Ectodermal cell (in vitro differentiated cells): ENCODE results near the gene CLEC4D.
"Not testable (repeated sequence)": the region's sequence is repeated elsewhere in the genome, so short reads cannot be mapped to it uniquely, and the experiment has no call there.

Source experiments
- H3K27ac ChIP-seq: 2 replicates; pipeline ENCODE4 v1.7.0; 2013; ENCODE audit warnings: mild to moderate bottlenecking, low read depth, low read length; ENCODE audit not compliant: insufficient read depth, poor library complexity, severe bottlenecking
- H3K27me3 ChIP-seq: 2 replicates; pipeline ENCODE4 v1.7.0; 2013; ENCODE audit warnings: mild to moderate bottlenecking, low read length; ENCODE audit not compliant: insufficient read depth, control insufficient read depth, poor library complexity, severe bottlenecking
- H3K36me3 ChIP-seq: one replicate; pipeline ENCODE4 v1.7.0; 2013; ENCODE audit warnings: low read length; ENCODE audit not compliant: control insufficient read depth, insufficient read depth
- H3K4me1 ChIP-seq: one replicate; pipeline ENCODE4 v1.7.0; 2013; ENCODE audit warnings: low read length; ENCODE audit not compliant: control insufficient read depth, insufficient read depth
- H3K4me3 ChIP-seq: 2 replicates; pipeline ENCODE4 v1.7.0; 2013; ENCODE audit warnings: low read depth, low read length, control low read depth; ENCODE audit not compliant: insufficient read depth
- H3K9me3 ChIP-seq: 2 replicates; pipeline ENCODE4 v1.7.0; 2013; ENCODE audit warnings: mild to moderate bottlenecking, low read length, moderate library complexity; ENCODE audit not compliant: control insufficient read depth
- WGBS, 2 experiments: methylation state at CpG; one replicate each; pipeline ENCODE4 v1.1.7; 2013; ENCODE audit warnings: missing lambda C conversion rate in 2 of 2; 5-methylcytosine and 5-hydroxymethylcytosine counted together

The CLEC4D gene

GRCh38 chr12:8532045-8532444, 18.7 kb downstream of the CLEC4D start:
- H3K27ac ChIP-seq, result no peak overlapping the region
- H3K36me3 ChIP-seq, result no peaks in the 10 kb centered on the region
- no peak overlapping the region for H3K4me3 ChIP-seq
- H3K4me1 ChIP-seq, result no peaks in the 10 kb centered on the region
- H3K9me3 ChIP-seq, result no peaks in the 10 kb centered on the region
- H3K27me3 ChIP-seq, result no peaks in the 10 kb centered on the region
- WGBS, 2 experiments, result 92 to 95% methylated on average over 5 to 7 of the region's 7 CpGs

- not testable (repeated sequence) for H3K36me3 ChIP-seq, H3K9me3 ChIP-seq, H3K27ac ChIP-seq, H3K4me1 ChIP-seq, H3K4me3 ChIP-seq, H3K27me3 ChIP-seq
- 89 to 90% methylated on average over 13 to 14 of the region's 16 CpGs for WGBS, 2 experiments
Measured at GRCh38 chr12:8537820-8538219, 24.5 kb downstream of the CLEC4D start.

GRCh38 chr12:8540831-8541230, 27.5 kb downstream of the CLEC4D start, which contains the start of gene CLEC4E:
Gene CLEC4E, minus strand, starts transcription at chr12:8540905. Its CDS starts 108 bp downstream, at chr12:8540797.
- H3K4me3 ChIP-seq, H3K27ac ChIP-seq, H3K4me1 ChIP-seq, H3K9me3 ChIP-seq, H3K36me3 ChIP-seq, H3K27me3 ChIP-seq: not testable (repeated sequence)
- WGBS, 2 experiments, result 92 to 98% methylated on average over 4 of the region's 4 CpGs

- Histone ChIP-seq H3K4me3 (no peak overlapping the region), H3K36me3 (no peaks in the 10 kb centered on the region), H3K9me3 (no peaks in the 10 kb centered on the region), H3K4me1 (no peaks in the 10 kb centered on the region), H3K27me3 (no peaks in the 10 kb centered on the region), H3K27ac (no peak overlapping the region)
- WGBS, 2 experiments, result 93 to 95% methylated on average over 10 of the region's 10 CpGs
Measured at GRCh38 chr12:8541562-8541961, 28.3 kb downstream of the CLEC4D start.

GRCh38 chr12:8544295-8544694, 31.0 kb downstream of the CLEC4D start:
- no peak overlapping the region for H3K27ac ChIP-seq
- H3K27me3 ChIP-seq, result no peaks in the 10 kb centered on the region
- H3K9me3 ChIP-seq, result no peaks in the 10 kb centered on the region
- H3K4me1 ChIP-seq, result no peaks in the 10 kb centered on the region
- H3K36me3 ChIP-seq, result no peaks in the 10 kb centered on the region
- WGBS, 2 experiments, result 13 to 27% methylated on average over 3 of the region's 3 CpGs
- no peak overlapping the region for H3K4me3 ChIP-seq

GRCh38 chr12:8546591-8546990, 33.3 kb downstream of the CLEC4D start:
- Histone ChIP-seq H3K27ac (no peak overlapping the region), H3K27me3 (no peaks in the 10 kb centered on the region), H3K4me3 (no peak overlapping the region), H3K4me1 (no peaks in the 10 kb centered on the region), H3K9me3 (no peaks in the 10 kb centered on the region), H3K36me3 (no peaks in the 10 kb centered on the region)
- 92 to 98% methylated on average over 3 of the region's 3 CpGs for WGBS, 2 experiments

- 94 to 100% methylated on average over 1 of the region's 2 CpGs for WGBS, 2 experiments
- H3K27ac ChIP-seq, result no peak overlapping the region
- no peaks in the 10 kb centered on the region for H3K4me1 ChIP-seq
Measured at GRCh38 chr12:8547645-8548044, 34.3 kb downstream of the CLEC4D start.

GRCh38 chr12:8548192-8548591, 34.9 kb downstream of the CLEC4D start:
- Histone ChIP-seq H3K27ac (no peak overlapping the region), H3K27me3 (no peaks in the 10 kb centered on the region), H3K36me3 (no peaks in the 10 kb centered on the region), H3K4me1 (no peaks in the 10 kb centered on the region), H3K4me3 (no peak overlapping the region), H3K9me3 (no peaks in the 10 kb centered on the region)
- WGBS, 2 experiments, result 100% methylated on average over 2 of the region's 2 CpGs; no CpG with 5 or more reads in 1 of the 2 experiments

More at GRCh38 chr12:8547645-8548044, 34.3 kb downstream of the CLEC4D start:
- H3K9me3 ChIP-seq, result no peaks in the 10 kb centered on the region
- H3K4me3 ChIP-seq, result no peak overlapping the region
- no peaks in the 10 kb centered on the region for H3K36me3 ChIP-seq
- H3K27me3 ChIP-seq, result no peaks in the 10 kb centered on the region

GRCh38 chr12:8549381-8549780, 36.1 kb downstream of the CLEC4D start:
- H3K36me3 ChIP-seq, result no peaks in the 10 kb centered on the region
- H3K27me3 ChIP-seq, result no peaks in the 10 kb centered on the region
- H3K4me1 ChIP-seq, result no peaks in the 10 kb centered on the region
- no peak overlapping the region for H3K27ac ChIP-seq
- 88 to 92% methylated on average over 4 to 5 of the region's 5 CpGs for WGBS, 2 experiments
- no peaks in the 10 kb centered on the region for H3K9me3 ChIP-seq
- H3K4me3 ChIP-seq, result no peak overlapping the region

- no peaks in the 10 kb centered on the region for H3K9me3 ChIP-seq
- H3K4me3 ChIP-seq, result no peak overlapping the region
- whole genome bisulfite sequencing, 2 experiments, result 84 to 90% methylated on average over 4 to 5 of the region's 6 CpGs
- no peaks in the 10 kb centered on the region for H3K4me1 ChIP-seq
- no peak overlapping the region for H3K27ac ChIP-seq
- no peaks in the 10 kb centered on the region for H3K27me3 ChIP-seq
- H3K36me3 ChIP-seq, result no peaks in the 10 kb centered on the region
Measured at GRCh38 chr12:8553088-8553627, 39.9 kb downstream of the CLEC4D start.
